ENCODE results near the gene PLEKHH1.

PLEKHH1 gene

DNA sequence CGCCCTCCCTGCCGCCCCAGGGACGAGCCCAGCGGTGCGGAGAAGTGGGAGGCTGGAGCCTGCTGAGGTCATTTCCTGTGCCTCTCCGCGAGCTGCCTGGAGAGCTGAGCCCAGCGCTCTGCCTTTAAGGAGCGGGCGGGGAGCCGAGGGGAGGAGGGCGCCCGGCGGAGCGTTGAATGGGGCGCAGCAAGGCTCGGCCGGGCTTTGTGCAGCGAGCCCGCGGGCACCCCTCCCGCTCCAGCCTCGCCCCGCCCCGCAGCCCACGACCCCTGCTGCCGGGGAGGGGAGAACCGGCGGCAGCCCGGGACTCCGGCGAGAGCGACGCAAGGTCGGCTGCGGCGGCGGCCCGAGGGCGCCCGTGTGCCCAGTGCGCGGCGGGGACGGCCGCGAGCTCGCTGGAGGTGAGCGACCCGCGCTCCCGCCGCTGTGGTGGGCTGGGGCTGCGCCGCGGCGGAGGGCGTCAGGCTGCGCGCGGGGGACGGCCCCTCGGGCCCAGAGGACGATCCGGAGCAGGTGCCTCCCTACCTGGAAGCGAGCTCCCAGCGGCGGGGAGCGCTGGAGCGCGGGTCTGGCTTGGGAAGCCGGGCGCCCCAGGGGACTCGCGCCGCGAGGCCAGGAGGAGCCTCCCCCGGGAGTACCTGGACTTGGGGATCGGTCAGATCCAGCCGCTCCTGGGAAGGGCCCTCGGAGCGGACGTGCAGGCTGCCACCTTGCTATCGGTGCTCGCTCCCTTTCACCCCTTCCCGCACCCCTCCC is at the start of gene PLEKHH1:
Gene PLEKHH1 (plus strand): TSS at position 293 of the 756 bp plus-strand sequence. CDS start 8,578 bp downstream, outside the sequence.
- peak; percentile 43 for DNase-seq

DNA sequence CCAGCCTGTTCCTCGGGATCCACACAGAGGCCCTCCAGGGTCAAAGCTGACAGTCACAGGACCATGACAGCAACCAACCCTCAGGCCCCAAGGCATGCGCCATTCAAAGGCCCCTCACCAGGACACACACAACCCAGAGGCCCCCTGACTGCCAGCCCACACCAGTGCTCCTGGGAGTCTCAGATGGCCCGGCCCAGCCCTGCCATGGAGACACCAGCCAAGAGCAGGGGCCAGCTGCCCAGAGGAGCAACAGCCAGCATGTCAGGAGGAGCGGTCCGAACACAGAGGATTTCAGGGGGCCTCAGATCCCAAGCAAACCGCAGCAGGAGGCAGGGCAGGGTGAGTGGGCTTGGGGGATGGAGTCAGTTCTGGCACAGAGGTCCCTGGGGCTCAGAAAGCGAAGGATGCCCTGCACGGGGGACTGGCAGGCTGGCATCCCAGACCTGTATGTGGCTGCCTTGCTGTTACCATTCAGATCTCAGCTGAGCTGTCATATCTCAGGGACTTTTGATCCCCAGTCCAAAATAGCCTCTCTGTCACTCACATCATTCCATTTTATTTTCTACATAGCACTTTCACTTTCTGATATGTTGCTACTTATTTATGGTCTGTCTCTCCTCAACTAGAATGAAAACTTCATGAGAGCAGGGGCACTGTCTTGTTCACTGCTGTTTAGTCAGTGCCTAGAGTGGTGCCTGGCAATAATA is 49.4 kb upstream of the PLEKHH1 start:
- no peak for DNase-seq

DNA sequence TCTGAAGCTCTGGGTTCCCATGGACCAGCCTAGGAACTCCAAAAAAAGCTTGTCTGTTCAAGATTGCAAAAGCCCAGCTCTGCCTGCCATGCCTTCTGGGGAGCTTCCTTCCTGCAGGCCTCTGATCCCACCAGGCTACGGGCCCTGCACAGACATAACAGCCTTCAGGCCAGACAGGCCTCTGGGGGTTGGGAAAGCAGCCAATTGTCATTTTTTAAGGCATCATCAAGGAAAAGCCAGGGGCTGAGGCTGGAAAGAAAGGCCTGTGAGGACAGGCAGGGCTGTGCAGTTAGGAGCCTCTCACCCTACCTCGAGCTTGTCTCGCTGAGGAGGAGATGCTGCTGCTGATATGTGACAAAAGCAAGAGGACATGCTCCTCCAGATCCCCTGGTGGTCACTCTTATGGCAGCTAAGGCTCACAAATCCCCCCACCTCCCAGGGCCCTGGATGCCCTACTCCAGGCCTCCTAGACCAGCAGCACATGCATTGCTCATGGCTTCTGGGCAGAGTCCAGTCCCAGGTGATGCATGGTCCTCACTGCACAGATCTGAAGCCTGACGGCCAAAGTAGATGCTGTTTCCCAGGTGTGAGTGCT is 47.5 kb upstream of the PLEKHH1 start:
- no peak for DNase-seq

DNA sequence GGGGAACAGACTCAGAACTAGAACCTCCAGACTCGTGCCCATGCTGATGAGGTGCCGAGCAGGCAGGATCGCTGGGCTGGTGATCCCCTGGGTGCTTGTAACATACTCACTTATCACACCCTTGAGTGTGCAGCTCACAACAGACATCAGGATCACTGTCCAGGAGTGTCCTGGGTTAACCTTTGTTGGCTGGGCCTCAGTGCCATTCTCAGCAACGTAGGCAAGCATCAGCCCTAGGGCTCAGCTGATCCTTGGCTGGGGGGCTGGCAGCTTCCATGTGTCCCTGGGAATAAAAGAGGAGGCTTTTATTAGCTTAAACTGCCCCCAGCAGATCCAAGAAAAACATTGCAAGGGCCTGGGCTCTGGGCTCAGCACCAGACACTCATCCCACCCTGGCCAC is 46.2 kb upstream of the PLEKHH1 start:
- DNase-seq: no peak

DNA sequence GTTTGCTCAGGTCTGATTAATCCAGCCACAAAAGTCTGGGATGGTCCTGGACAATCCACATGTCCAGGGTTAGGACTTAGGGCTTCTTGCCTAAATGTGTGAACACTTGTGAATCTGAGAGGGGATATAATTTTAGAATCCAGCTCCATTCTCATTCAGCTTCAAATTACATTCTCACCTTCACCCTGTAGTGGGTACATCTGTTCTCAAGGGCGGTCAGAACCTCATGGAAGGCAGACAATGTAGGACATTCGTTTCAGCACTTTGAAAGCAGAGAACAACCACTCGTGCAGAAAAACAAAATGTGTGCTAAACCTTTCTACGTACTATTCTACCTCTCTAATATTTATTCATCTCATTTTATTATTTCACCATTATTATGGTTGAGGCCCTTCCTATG is 45.8 kb upstream of the PLEKHH1 start:
- no peak for DNase-seq

DNA sequence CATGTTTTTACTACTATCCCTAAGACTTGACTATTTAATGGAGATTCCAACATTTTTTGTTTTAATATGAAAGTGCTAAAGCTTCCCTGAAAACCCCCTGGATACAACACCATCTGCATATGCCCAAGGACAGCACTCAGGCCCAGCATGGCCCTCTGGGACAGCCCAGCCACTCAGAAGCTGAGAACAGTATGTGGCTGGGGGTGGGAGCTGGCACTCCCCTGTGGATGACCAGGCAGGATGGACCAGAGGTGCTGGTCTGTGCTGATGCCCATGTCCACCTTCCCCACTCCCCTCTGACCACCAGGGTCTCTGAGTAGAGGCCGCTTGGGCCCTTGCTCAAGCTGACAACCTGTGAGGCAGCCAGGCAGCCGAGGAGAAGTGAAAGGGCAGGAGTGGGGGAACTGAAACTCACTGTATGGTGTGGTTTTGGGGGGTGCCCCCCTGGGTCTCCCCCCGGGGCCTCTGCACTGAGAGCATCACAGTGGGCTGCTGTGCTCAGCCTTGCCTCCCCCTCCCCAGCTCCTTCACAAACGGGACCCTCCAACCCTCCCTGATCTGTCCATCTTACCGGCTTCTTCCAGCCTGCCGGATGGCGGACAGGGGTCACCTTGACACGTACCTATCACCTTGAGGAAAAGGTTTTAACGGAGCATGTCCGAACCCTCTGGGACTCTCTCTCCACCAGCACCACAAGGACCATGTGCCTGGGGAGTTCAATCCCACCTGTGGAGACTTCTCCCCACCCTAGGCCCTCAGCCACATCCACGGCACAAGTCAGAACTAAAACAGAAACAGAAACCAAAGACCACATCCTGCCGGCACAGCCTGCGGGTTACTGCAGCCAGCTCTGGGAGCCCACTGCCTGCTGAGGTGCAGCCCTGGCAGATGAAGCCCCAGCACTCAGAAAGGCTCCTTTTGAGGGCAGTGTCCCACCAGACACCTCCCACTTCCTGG is 44.9 kb upstream of the PLEKHH1 start, which contains the start of gene TMEM229B:
Gene TMEM229B (minus strand): TSS at position 785 of the 957 bp plus-strand sequence. CDS start 14,798 bp downstream, outside the sequence.
- no peak for DNase-seq

DNA sequence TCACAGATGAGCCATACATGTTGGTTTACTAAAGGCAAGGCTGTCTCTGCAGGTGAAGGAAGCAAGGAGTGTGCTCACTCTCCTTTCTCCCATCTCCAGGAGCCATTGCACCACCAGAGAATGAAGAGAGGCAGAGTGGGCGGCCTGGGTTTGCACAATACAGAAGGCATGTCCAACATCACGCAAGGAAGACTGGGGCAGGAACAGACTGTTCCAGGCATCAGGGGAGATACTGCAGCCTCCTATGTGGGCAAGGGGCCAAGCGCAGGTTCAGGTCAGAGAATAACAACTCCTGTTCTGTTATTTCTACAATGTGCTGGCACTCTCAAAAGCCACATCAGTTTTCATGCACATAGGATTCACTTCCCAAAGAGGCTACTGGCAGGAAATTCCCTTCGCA is 42.9 kb upstream of the PLEKHH1 start:
- DNase-seq: no peak

DNA sequence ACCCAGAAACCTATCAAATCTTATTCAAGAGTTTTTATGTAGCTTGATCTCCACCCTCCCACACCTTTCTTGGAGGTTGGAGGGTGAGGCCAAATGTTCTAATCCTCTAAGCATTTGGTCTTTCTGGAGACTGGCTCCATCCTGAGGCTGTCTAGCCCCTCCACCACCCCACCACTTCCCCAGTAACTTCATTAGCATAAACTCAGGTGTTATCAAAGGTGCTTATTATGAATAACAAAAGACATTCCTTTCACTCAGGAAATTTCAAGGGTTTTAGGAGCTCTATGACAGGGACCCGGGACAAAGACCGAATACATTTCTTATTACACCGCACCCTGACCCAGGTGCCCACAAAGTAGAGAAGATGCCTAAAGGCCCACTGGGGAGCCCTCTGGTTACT is 41.8 kb upstream of the PLEKHH1 start:
- DNase-seq: no peak

DNA sequence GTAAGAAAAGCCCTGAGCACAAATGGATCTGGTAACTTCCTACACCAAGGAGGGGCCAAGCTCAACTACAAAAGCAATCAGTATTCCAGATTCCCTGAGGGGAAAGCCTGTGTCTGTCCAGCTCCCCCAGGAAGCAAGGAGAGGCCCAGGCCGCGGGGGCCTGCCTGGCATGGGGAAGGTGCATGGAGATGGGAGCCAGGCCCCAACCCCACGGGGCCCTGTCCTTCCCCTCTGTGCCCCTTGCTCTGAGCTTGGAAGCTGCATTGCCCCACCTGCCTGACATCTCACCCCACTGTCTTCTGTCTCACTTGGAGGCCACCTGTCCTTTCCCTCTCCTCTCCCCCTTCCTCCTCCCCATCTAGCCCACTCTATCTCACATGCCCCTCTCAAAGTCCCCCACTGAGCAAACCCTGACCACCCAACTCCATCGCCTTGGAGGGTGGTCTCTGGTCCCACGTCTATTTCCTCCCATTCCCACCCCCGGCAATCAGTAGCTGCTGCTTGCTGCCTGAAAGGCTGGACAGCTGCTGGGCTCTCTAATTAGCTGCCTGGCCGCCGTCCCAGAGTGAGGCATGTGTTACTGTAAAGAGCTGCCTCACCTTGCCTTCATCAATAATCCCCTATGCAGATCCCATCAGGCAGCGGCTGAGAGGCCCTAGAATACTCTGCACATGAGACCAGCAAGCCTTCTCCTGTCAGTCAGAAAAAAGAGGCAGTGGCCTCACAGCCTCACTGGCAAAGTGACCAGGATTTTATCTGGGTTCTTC is 41.2 kb upstream of the PLEKHH1 start:
- no peak for DNase-seq

DNA sequence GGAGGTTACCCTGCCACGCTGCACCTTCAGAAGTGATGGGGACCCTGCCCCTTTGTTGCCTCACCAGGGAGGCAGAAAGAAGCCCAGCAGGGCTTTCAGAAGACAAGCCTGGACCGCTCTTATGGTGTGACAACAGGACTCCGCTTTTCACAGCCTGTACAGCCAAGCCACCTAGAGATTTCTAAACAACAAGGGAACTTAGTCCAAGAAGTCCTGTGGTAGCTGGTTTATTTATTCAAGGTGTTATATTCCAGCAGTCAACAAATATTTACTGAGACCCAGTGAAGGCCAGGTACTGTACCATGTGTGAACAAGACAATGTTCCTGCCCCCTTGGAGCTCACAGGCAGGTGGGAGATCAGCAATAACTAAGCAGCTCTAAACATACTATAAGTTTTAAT is 40.6 kb upstream of the PLEKHH1 start:
- no peak for DNase-seq

DNA sequence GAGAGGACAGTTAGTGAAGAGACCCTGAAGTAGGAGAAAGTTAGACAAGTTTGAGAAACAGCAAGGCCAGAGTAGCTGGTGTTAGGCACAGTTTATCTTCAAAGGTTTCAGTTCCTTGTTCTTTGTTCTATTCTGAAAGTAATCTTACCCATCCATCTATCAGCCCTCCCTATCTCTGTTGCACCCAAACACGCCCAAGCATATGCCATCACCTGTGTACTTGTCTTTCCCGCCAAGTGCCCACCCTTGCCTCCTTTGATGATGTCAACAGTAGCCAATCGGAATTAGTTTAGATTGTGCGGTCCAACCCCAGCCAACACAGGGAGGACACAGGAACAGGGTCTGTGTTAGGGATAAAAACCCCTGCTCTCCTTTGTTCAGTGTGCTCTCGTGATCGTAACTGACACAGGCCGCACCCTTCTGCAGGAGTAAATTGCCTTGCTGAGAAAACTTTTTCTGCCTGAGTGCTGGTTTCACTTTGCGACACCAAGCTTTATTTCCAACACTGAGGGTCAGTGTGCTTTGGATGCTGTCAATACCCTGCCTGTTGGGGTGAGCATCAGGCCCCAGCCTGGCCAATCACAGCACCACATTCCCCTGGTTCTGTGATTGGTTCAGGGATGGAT is 39.9 kb upstream of the PLEKHH1 start:
- no peak for DNase-seq

DNA sequence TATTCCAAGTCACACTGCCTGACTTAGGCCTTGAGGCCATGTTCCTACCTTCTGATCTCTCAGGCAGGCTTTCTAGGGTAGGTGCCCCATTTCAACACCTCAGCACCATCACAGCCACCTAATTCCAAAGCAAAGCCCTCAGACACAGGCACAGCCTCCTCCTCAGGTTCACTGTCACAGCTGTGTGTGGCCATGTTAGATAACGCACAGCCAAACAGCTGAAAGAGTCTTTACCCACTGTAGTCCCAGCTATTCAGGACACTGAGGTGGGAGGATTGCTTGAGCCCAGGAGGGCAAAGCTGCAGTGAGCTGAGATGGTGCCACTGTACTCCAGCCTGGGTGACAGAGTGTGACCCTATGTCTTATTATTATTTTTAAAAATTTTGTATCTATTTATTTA is 37.3 kb upstream of the PLEKHH1 start:
- no peak for DNase-seq

DNA sequence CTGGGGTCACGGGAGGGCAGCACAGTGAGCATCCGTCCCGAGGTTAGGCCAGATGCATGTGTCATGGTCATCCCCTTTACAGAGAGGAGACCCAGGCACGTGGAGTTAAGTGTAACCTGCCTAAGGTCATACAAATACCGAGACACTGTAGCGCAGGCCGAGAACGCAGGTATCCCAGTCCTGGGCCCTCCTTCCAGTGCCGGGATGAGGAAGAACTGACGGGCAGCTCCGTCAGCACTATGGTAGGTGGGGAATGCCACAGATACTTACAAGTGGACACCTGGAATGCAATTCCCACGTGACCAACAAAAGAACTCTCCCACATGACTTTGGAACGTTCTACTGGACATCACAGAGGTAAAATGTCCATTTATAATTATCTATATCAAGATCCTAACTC is 35.9 kb upstream of the PLEKHH1 start:
- no peak for DNase-seq

DNA sequence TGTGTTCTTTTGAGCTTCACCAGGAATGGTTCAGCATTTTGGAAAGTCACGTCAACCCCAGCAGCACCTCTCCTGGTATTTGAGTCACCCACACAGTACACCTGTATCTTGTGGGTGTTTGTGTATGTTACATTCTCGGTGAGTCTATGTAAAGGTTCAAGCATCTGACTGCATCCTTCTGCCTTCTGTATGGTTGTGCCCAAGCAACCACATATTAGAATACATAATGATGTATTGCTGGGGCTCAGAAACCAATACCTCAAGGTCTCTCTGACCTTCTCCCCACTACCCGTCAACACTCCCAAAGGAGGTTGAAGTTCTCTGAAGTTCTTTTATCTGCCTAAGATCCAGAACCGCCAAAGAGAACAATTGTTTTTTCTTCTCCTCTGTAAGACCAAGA is 35.4 kb upstream of the PLEKHH1 start:
- DNase-seq: no peak

DNA sequence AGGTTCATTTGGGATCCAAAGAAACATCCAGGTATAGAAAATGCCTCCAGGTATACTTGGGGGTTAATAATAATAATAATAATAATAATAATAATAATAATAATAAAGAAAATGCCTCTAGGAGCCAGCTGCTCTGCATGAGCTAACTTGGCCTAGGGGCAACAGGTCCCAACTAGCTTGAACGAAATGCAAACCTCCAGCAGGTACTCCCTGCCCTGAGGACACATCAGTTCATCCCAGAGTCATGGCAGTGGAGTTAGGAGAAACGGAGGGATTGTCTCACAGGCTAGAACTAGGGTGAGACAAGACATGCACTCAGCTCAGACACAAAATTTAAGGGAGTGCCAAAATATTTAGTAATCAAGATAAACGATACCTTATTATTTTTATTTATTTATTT is 32.1 kb upstream of the PLEKHH1 start:
- no peak for DNase-seq

DNA sequence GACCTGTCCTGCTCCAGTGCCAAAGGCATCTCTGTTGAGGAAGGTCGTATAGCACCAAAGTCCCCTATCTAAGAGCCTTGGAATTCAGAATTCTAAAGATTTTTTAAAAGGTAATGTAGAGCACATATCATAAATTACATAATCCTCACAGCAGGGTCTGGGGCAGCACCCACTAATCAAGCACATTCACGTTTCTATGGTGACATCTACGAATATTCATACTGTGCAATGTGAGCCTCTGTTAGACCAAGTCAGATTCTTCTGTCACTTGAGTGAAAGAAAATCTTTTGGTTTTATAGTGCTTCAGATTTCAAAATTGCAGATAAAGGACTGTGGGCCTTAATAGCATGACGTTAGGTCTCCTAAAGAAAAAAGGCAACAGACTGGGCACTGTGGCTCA is 31.4 kb upstream of the PLEKHH1 start:
- no peak for DNase-seq

DNA sequence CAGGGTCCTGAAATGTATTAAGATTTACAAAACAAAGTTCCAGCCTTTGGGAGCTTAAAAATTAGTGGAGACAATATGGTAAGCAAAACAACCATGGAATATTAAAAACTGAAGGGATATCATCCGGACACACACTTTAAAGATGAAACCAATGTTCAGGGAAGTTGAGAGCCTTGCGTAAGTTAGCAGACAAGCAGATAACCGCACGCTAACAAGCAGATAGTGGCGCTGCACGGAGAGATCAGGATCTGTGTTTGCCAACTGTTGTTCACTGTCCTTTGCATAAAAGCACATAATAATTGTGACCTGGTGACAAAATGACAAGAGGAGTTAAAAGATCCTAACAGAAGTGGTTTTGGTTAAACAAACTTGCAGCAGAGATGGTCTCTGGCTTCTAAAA is 30.2 kb upstream of the PLEKHH1 start:
- DNase-seq: no peak

DNA sequence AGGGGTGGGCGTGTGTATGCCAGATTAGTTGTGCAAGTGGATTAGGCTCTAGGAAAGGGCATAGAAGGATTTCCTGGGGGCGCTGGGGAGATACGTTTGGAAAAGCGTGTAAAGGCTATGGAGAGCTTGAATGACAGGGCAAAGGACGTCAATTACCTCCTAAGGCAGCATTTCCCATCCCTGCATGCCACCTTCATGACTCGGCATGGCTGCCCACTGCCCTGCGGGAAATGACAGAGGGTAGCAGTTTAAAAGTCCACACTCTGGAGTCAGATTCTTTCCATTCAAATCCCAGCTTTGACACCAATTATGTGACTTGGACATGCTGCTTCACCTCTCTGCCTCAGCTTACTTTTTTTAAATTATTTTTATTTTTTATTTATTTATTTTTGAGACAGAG is 29.8 kb upstream of the PLEKHH1 start:
- DNase-seq: no peak

DNA sequence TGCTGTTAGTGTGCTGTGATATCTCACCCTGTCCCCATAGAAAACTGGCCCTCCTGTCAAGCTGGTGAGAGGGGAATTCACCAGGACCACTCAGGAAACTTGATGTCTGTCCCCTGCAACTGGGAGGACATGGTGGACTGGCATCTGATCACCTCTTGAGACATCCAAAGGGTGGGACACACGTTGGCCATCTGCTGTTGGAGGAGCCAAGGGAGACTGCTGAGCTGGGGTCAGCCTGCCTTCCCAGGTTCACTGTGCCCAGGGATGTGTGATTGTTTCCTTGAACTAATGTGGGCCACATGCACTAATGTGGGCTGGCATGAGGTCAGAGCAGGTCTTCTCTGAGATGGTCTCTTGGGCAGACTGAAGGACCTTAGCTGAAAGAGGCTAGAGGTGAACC is 27.8 kb upstream of the PLEKHH1 start:
- DNase-seq: no peak

DNA sequence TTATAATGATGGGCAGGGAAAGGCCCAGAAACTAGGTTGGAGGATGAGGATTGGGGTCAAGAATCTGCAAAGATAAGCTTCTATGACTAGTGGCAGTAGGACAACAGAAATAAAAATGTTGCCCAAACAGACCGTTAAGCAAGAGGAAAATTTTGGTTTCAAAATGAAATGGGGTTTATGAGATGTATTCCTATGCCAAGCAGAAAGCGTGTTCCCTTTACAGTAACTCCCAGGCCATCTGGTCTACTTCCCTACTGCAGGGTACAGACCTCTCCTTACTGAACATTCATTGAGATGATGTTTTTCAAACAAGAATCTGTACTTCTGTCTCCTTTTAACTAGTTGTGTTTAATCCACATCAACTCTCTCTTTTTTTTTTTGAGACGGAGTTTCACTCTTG is 24.1 kb upstream of the PLEKHH1 start:
- DNase-seq: no peak

DNA sequence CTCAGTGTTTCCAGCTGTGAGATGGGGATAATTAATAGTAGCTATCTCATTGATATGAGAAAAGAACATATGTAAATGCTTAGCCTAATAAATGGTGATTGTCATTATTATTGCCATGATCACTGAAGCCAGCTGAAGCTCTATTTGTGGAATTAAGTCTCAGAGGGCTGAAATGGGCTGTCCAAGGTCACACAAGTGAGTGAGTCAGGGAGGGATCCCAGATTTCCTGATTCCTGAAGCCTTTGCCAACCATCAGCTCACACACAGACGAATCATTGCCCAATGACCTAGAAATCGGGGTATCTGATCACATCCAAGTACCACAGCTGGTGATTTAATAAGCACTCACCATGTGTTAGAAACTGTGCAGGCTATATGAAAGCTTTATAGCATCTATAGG is 23.0 kb upstream of the PLEKHH1 start:
- DNase-seq: no peak

DNA sequence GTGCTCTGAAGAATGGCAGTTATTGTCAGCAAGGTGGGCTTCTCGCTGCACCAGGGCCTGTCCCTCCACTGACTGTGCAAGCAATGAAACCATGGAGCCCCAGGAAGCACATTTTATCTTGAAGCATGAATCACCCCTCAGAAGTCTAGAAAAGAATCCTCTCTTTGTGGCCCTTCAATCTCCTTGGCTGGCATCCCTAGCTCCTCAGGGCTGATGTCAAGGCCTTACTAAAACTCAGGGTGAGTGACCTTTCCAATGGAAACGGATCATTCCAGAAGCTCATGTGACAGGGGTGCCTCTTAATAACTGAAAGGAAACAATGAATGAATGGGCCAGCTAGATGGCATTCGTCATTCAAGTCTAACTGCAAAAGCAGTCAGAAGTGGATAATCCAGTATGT is 22.3 kb upstream of the PLEKHH1 start:
- no peak for DNase-seq

All from amniotic stem cell (primary cell).